HL-60 (cell line): ENCODE data around the gene LRMDA.

Experiments used
- CTCF ChIP-seq: IDR thresholded peaks from one replicate; pipeline ENCODE4 v1.5.1; 2011; ENCODE audit warnings: low read length, control low read depth, inconsistent platforms; ENCODE audit not compliant: insufficient read depth
- GABPA ChIP-seq: IDR thresholded peaks from 2 replicates; pipeline ENCODE4 v1.6.1; 2012; ENCODE audit warnings: low read depth
- POLR2AphosphoS5 ChIP-seq: IDR thresholded peaks from 2 replicates; pipeline ENCODE4 v1.6.1; 2012; ENCODE audit warnings: low read depth
- REST ChIP-seq: IDR thresholded peaks from 2 replicates; pipeline ENCODE4 v1.6.1; 2012; ENCODE audit warnings: low read depth; ENCODE audit not compliant: insufficient replicate concordance
- SPI1 ChIP-seq: IDR thresholded peaks from 2 replicates; pipeline ENCODE4 v1.6.1; 2012; ENCODE audit warnings: low read depth, mild to moderate bottlenecking, borderline replicate concordance

GRCh38 chr10:76352300-76352699 lies 920.9 kb downstream of the LRMDA start:
- no peak for TF ChIP-seq CTCF
- TF ChIP-seq POLR2AphosphoS5, result no peak
- TF ChIP-seq GABPA, result no peak
- TF ChIP-seq REST, result no peak
- TF ChIP-seq SPI1, result no peak
